Left lung (tissue), 10 donors: ENCODE data around the gene DLX6. TPM values are rescaled to one million over a fixed set of nuclear protein-coding genes. Genes with fewer than 3 reads are reported as not detected.

Experiments
- ATAC-seq: fragments of 200-7000 bp; cut with Tn5 transposase; one replicate; pipeline ENCODE4 v1.9.1; 2020; ENCODE audit warnings: moderate library complexity
- DNase-seq, 4 donors: peaks; one replicate each; pipeline ENCODE4 v3.0.0-alpha.2; 2013 to 2020
- H3K27ac ChIP-seq, 2 donors: fragments of 200-600 bp; sonication (generic) in 1 of 2; one replicate each; pipeline versions ENCODE4 v1.5.0 to v1.8.0; 2020 to 2021
- H3K27me3 ChIP-seq, 2 donors: fragments of 200-600 bp; sonication (generic) in 1 of 2; one replicate each; pipeline versions ENCODE4 v1.5.0 to v1.8.0; 2020 to 2021
- H3K36me3 ChIP-seq, 2 donors: fragments of 200-600 bp; sonication (generic) in 1 of 2; one replicate each; pipeline versions ENCODE4 v1.5.0 to v1.8.0; 2020 to 2021
- H3K4me1 ChIP-seq, 2 donors: fragments of 200-600 bp; one replicate each; pipeline ENCODE4 v1.8.0; 2021
- H3K4me3 ChIP-seq, 2 donors: fragments of 200-600 bp; sonication (generic) in 1 of 2; one replicate each; pipeline versions ENCODE4 v1.5.0 to v1.8.0; 2020 to 2021; ENCODE audit warnings: mild to moderate bottlenecking in 1 of 2
- H3K9me3 ChIP-seq, 2 donors: fragments of 200-600 bp; sonication (generic) in 1 of 2; one replicate each; pipeline versions ENCODE4 v1.5.0 to v1.8.0; 2020 to 2021
- intact Hi-C, 2 donors: fragments of 100-400 bp; cut with DNase I; formaldehyde crosslinking; loops; one replicate each; pipeline versions ENCODE4 v1.11.2 to v1.14.2; 2022
- polyA plus RNA-seq, 6 donors: library from polyadenylated mRNA; unstranded; fragments of 120-200 nt; gene quantifications; one replicate each; pipeline ENCODE4 v1.2.1, GENCODE V29; 2013; ENCODE audit not compliant: insufficient read length in 6 of 6
- total RNA-seq, 2 donors: library from RNA; stranded (reverse); fragmentation: NEBNext Ultra II Directional; extraction: Animal tissue kit (Norgen Biotek cat#: 25700); gene quantifications; one replicate each; pipeline ENCODE4 v1.2.1, GENCODE V29; 2021
- TF ChIP-seq, protein P1 (sequence below), 2 donors: fragments of 200-600 bp; sonication (generic) in 1 of 2; IDR thresholded peaks; one replicate each; pipeline versions ENCODE4 v1.5.0 to v1.8.0; 2021; ENCODE audit warnings: antibody characterized with exemption in 2 of 2
- donor health status: DM: no; HTN: yes; CAD: no.
- donor health status: DM: no; HTN: no; CAD: no.

DLX6 gene
- total and polyA plus RNA-seq, 8 donors, result 0.14 TPM; not detected in 7

DNA sequence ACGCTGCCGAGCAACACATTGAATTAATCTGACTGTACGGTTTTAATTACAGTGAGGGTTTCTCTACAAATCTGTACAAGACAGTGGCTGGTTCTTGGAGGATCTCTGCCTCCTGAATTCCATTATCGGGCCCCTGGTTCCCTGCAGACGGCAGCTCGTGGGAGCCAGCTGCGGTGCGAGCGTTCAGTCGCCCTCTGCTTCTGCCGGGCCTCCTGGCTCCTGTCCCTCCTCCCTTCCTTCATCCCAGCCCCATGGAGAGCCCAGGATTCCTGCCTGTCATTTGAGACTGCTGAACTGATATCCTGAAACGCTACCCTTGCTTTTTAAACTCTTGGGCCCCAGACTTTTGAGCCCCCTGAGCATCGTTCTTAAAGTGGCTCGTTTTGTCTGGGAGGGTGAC is 6.6 kb upstream of the DLX6 start:
- ATAC-seq (no peak), DNase-seq (no peak)
- TF ChIP-seq, protein P1, sequence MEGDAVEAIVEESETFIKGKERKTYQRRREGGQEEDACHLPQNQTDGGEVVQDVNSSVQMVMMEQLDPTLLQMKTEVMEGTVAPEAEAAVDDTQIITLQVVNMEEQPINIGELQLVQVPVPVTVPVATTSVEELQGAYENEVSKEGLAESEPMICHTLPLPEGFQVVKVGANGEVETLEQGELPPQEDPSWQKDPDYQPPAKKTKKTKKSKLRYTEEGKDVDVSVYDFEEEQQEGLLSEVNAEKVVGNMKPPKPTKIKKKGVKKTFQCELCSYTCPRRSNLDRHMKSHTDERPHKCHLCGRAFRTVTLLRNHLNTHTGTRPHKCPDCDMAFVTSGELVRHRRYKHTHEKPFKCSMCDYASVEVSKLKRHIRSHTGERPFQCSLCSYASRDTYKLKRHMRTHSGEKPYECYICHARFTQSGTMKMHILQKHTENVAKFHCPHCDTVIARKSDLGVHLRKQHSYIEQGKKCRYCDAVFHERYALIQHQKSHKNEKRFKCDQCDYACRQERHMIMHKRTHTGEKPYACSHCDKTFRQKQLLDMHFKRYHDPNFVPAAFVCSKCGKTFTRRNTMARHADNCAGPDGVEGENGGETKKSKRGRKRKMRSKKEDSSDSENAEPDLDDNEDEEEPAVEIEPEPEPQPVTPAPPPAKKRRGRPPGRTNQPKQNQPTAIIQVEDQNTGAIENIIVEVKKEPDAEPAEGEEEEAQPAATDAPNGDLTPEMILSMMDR (IDR thresholded peaks at IDR 0.05), result no peak
- intact Hi-C loops, result no loop called here
- H3K9me3 ChIP-seq, result no peaks in the 10 kb centered on the region
- no peaks in the 10 kb centered on the region for H3K4me1 ChIP-seq
- H3K36me3 ChIP-seq, result no peaks in the 10 kb centered on the region
- peaks cover 92 to 100% of the 10 kb centered on the region in 2 donors for H3K27me3 ChIP-seq
- H3K4me3 ChIP-seq, result no peak overlapping the region
- H3K27ac ChIP-seq, result no peak overlapping the region

DNA sequence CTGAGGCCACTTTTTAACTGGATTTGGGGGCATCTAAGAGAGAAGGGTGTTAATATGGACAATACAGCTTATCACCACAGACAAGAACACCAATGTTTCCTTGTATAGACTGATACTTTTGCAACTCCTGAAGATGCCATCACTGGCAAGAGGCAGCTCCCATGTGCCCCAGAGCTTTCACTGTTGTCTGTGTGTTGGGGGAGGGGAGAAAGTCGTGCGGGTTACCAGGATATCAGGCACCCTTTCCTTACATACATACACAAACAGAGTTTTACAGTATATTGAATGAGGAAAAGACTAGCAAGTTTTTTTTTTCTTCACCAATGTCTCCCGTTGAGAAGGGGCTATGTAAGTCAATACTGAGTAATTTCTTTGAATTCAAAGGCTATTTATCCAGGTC is 4.1 kb upstream of the DLX6 start:
- Histone ChIP-seq H3K4me1 (peaks cover 0 to 13% of the 10 kb centered on the region in 2 donors), H3K9me3 (no peaks in the 10 kb centered on the region), H3K4me3 (no peak overlapping the region), H3K27ac (no peak overlapping the region), H3K36me3 (no peaks in the 10 kb centered on the region), H3K27me3 (peaks cover 95 to 100% of the 10 kb centered on the region in 2 donors)
- TF ChIP-seq, protein P1 (IDR thresholded peaks at IDR 0.05), result no peak
- intact Hi-C loops, result no loop called here
- ATAC-seq (no peak), DNase-seq (no peak)

DNA sequence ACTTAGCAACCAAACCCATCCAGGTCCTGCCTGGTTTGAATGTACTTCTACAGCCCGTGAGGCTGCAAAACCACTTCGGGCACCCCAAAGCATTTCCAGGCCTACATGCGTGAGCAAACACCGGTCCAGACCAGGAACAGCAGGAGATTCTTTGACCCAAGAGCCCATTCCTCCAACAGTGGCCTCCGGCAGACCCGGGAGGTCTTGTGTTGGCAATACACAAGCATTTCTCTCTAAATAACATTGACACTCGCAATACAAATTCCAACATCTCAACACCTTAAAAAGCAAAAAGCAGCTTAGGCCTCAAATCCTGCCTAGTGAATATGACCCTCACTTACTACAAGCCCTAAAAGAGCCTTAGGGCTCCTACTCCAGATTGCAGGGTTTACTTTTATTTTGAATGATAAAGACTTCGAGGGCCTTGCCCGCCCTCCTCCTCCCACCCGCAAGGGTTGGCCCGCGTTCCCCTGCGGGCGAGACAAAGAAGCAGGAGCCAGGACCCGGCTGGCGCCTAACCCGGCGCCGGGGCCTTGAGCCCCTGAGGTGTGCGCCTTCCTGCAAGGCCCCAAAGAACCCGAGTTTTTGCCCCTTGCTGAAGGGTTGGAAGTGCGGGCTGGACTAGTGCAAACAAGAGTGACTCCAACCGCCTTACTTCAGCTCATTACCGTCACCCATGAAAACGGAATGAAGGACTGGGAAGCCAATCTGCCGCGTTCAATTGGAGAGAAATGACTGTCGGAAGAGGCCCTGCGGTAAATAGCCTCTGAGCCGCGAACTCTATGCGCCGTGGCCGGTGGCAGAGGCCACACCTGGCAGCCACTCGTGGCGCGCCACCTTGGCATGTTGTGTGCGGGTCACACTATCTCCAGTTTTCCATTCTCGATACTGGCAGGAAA is 3.4 kb upstream of the DLX6 start:
- TF ChIP-seq, protein P1 (IDR thresholded peaks at IDR 0.05), result no peak
- Histone ChIP-seq H3K4me1 (peaks cover 0 to 20% of the 10 kb centered on the region in 2 donors), H3K27ac (no peak overlapping the region), H3K27me3 (peaks cover 97 to 100% of the 10 kb centered on the region in 2 donors), H3K9me3 (no peaks in the 10 kb centered on the region), H3K36me3 (no peaks in the 10 kb centered on the region), H3K4me3 (no peak overlapping the region)
- no peak for ATAC-seq
- intact Hi-C loops, result no loop called here
- no peak for DNase-seq

DNA sequence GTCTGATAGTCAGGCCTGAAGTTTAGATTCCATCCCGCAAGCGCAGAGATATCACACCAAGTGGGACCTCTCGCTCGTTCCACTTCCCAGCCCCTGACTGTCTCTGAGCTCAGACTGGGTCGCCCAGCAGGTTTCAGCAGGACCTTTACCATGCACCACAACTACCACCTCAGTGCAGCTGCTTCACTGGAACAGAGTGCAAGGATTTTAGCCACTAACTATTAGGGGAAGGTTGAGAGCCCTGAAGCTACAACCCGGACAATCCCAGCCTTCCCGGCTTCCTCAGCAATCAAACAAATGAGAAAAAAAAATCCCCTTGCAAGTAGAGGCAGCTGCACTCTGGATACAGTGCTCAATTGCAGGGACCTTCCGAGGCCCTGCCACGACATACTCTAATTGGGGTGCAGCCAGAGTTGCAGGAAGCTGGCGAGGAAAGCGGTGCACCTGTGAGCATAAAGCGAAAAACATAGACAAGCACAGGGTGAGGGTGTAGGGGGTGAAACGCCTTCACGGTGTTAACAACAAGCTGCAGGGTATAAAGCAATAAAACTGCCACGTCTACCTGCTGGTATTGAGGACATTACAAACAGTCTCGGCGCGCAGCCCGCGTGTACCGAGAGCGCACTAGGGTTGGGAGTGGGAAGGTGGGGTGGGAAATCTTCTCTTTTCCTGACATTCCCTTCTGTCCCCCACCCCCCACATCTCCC is 2.6 kb upstream of the DLX6 start:
- ATAC-seq (no peak), DNase-seq (no peak)
- Histone ChIP-seq H3K27ac (no peak overlapping the region), H3K27me3 (peaks cover 97 to 100% of the 10 kb centered on the region in 2 donors), H3K4me3 (no peak overlapping the region), H3K36me3 (no peaks in the 10 kb centered on the region), H3K4me1 (peaks cover 0 to 22% of the 10 kb centered on the region in 2 donors), H3K9me3 (no peaks in the 10 kb centered on the region)
- intact Hi-C loops, result no loop called here
- TF ChIP-seq, protein P1 (IDR thresholded peaks at IDR 0.05), result no peak
